Stomach (tissue), 4 donors: ENCODE results near the gene DHDH.

ENCODE experiments used
- CTCF ChIP-seq, 7 experiments: fragments of 450-650 bp in 4 of 7; fragments of 200-600 bp in 3 of 7; sonication (generic) in 3 of 7; IDR thresholded peaks; one replicate each; pipeline ENCODE4 v1.5.1; 2016 to 2019; ENCODE audit warnings: antibody characterized with exemption in 7 of 7, control low read depth in 2 of 7, mild to moderate bottlenecking in 1 of 7
- EP300 ChIP-seq: sonication (generic); formaldehyde crosslinking; IDR thresholded peaks from one replicate; pipeline ENCODE4 v1.6.1; 2017; ENCODE audit warnings: antibody characterized with exemption

GRCh38 chr19:48900477-48901406 lies 32.8 kb upstream of the DHDH start:
- TF ChIP-seq CTCF (IDR thresholded peaks at IDR 0.05), result no peak
- TF ChIP-seq EP300, result no peak
